AG04450 (cell line): ENCODE results near the gene KCNIP3. TPM values are rescaled to one million over a fixed set of nuclear protein-coding genes. Genes with fewer than 3 reads are reported as not detected.
A peak's percentile ranks its signal among the peaks of the same experiment; 100 is the strongest.
"Not testable (repeated sequence)": the region's sequence is repeated elsewhere in the genome, so short reads cannot be mapped to it uniquely, and the experiment has no call there.

Experiments used
- CTCF ChIA-PET: fragments of 300-600, 350-600 bp; formaldehyde crosslinking; extraction: SDS; loops from one replicate; lab custom pipeline; 2022; ENCODE audit warnings: antibody characterized with exemption, inconsistent platforms; lab: Charles Lee
- POLR2A ChIA-PET: fragments of 350-600 bp; formaldehyde crosslinking; extraction: SDS; loops from one replicate; lab custom pipeline; 2021; ENCODE audit warnings: antibody characterized with exemption, inconsistent platforms; lab: Yijun Ruan, JAX
- DNase-seq: peaks from one replicate; pipeline ENCODE4 v3.0.0-alpha.2; 2011; ENCODE audit warnings: low read depth, low spot score
- H3K27ac ChIP-seq: one replicate; pipeline ENCODE4 v1.5.1; 2012; ENCODE audit warnings: low read depth, low read length, control low read depth
- H3K27me3 ChIP-seq: one replicate; pipeline ENCODE4 v1.6.0; 2012; ENCODE audit warnings: low read length; ENCODE audit not compliant: control insufficient read depth, insufficient read depth
- H3K4me3 ChIP-seq: 2 replicates; pipeline ENCODE4 v1.5.1; 2011; ENCODE audit warnings: mild to moderate bottlenecking, low read depth, low read length, control low read depth
- H3K9me3 ChIP-seq: 2 replicates; pipeline ENCODE4 v1.5.1; 2012; ENCODE audit warnings: low read length; ENCODE audit not compliant: control insufficient read depth, insufficient read depth
- polyA plus RNA-seq: library from polyadenylated mRNA; depleted of rRNA; stranded (reverse); fragments of >200 nt; gene quantifications from 2 replicates; pipeline ENCODE4 v1.2.3, GENCODE V29; 2011; rRNA removed

Gene KCNIP3
- polyA plus RNA-seq, 1 experiment = 0.12 TPM

DNA sequence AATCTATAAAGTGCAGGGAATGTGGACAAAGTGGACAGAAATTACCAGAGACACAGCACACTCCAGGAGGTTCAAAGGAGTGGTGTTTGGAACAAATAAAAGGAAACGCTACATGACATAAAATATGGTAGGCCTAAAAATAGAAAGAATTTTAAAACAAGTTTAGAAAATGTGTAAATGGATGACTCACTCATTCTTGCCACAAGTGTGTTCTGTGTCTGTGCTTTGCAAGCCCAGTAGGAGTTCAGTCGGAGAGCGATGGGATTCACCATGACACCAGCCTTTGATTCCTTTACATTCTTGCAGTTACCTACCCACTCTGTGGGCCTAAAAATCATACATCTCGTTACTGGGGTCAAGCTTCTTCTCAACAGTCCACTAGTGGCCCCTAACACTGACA, 136.2 kb downstream of the KCNIP3 start:
- CTCF ChIA-PET, POLR2A ChIA-PET, H3K27me3 ChIP-seq, DNase-seq, H3K9me3 ChIP-seq, H3K4me3 ChIP-seq, H3K27ac ChIP-seq: not testable (repeated sequence)

DNA sequence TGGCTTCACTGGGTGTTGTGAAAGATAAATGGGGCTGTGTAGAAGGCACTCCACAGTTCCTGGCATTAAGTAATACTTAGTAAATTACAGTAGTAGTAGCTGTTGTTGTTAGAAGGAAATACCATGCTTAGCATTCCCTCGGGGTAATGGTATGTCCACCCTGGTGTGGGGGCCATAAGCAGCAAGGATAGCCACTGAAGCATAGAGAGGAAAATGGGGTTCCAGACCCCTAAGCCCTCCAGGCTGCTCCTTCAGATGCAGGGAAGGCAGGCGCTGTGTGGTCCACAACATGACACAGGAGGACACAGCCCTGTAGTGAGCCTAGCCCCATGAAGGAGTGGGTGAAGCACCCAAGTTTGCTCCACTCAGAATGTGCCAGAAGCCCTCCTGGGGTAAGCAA, 136.8 kb downstream of the KCNIP3 start:
- H3K27me3 ChIP-seq, POLR2A ChIA-PET, H3K4me3 ChIP-seq, DNase-seq, CTCF ChIA-PET, H3K9me3 ChIP-seq: not testable (repeated sequence)
- H3K27ac ChIP-seq = peak overlapping the region; percentile 91

DNA sequence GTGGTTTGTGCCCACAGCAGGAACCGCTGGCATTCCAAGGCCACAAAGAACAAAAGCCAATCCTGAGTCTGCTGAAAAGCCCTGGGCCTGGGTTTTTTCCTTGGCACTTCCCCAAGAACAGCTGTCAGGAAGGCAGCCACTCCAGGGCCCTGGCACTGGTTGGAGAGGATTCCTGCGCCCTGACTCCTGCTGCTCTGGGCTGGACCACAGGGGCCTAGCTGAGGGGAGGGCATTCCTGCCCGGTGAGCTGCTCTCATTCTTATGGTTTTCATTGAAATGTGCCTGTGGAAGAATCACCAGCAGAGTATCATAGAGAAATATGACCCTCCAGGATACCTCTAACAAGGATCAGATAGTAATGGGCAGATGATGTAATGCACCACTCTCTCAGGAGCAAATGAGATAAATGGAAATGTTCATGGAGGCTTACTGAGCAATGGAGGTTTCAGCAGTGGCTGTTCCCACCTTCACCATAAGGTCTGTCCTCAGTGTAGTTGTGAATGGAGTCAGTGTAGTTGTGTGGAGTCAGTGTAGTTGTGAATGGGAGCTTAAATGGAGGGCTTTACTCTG, 137.4 kb downstream of the KCNIP3 start:
- DNase-seq = peak; percentile 36
- H3K4me3 ChIP-seq, H3K9me3 ChIP-seq, CTCF ChIA-PET, H3K27me3 ChIP-seq, POLR2A ChIA-PET: not testable (repeated sequence)
- H3K27ac ChIP-seq = peak overlapping the region; percentile 52

DNA sequence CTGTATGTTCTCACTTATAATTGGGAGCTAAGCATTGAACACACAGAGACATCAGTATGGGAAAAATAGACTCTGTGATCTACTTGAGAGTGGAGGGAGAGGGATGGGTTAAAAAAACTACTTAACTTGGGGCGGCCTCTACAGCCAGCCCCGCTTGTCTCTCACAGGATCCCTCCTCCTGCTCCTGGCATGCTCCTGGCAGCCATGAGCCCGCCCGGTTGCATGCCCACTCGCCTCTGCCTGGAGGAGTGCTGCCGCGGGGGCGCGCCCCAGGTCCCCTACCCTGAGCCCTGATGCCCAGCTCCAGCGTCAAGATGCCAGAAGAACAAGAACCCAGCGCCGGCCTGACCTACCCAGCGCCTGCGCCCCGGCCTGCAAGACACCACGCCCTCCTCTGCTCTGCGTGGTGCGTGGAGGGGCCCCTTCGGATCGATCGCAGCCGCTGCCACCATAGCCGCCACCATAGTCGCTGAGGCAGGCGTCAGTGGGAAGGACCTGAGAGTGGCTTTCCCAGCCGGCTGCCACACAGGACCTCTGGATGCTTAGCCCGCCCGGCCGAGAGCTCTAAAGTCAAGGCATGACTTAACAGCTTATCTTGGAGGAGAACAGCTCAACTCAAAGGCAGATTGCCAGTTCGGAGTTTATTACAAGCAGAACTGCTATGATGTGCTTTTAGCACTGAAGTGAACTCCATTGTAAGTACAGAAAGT, 138.2 kb downstream of the KCNIP3 start:
- POLR2A ChIA-PET, H3K27me3 ChIP-seq, CTCF ChIA-PET, H3K9me3 ChIP-seq, H3K4me3 ChIP-seq, H3K27ac ChIP-seq, DNase-seq: not testable (repeated sequence)

Other genes with a start within 250 kb of the KCNIP3 start
- gene MRPS5, start 175.5 kb upstream of the KCNIP3 start, polyA plus RNA-seq = 50.2 and 55.7 TPM in 2 replicates
- gene ZNF514, start 137.5 kb upstream of the KCNIP3 start, polyA plus RNA-seq = 7.8 and 9.8 TPM in 2 replicates
- gene ZNF2, start 131.5 kb upstream of the KCNIP3 start, polyA plus RNA-seq = 4.1 and 4.8 TPM in 2 replicates
- gene ZNF892, start 89.8 kb upstream of the KCNIP3 start, polyA plus RNA-seq = 1.6 TPM in 2 replicates
- gene PROM2, start 22.9 kb upstream of the KCNIP3 start, polyA plus RNA-seq = 0.10 and 0.12 TPM in 2 replicates
- gene FAHD2A, start 105.4 kb downstream of the KCNIP3 start, polyA plus RNA-seq = 24.9 and 30.9 TPM in 2 replicates
- gene TRIM43B, start 187.4 kb downstream of the KCNIP3 start, polyA plus RNA-seq = not detected in 2 replicates